Mesendoderm (in vitro differentiated cells): ENCODE results near the gene KCNG3.

Source experiments
- DNase-seq: peaks from one replicate; pipeline ENCODE4 v3.0.0; 2013
- H2AK5ac ChIP-seq: 2 replicates; pipeline ENCODE4 v1.6.1; 2013; ENCODE audit warnings: low read length, inconsistent platforms
- H2BK120ac ChIP-seq: 2 replicates; pipeline ENCODE4 v1.6.1; 2013; ENCODE audit warnings: low read depth, mild to moderate bottlenecking, low read length, moderate library complexity, mixed read lengths
- H2BK15ac ChIP-seq: replicated peaks from 2 replicates; pipeline ENCODE4 v1.6.1; 2013; ENCODE audit warnings: low read depth, mild to moderate bottlenecking, moderate library complexity
- H2BK5ac ChIP-seq: 2 replicates; pipeline ENCODE4 v1.6.1; 2013; ENCODE audit warnings: low read length, inconsistent platforms
- H3K18ac ChIP-seq: 2 replicates; pipeline ENCODE4 v1.6.1; 2013; ENCODE audit warnings: mild to moderate bottlenecking, low read length, mixed read lengths
- H3K23ac ChIP-seq: one replicate; pipeline ENCODE4 v1.6.1; 2013; ENCODE audit warnings: low read length
- H3K27ac ChIP-seq: 2 replicates; pipeline ENCODE4 v1.5.1; 2013; ENCODE audit warnings: low read depth, mild to moderate bottlenecking, inconsistent platforms, low read length, moderate library complexity
- H3K27me3 ChIP-seq: 2 replicates; pipeline ENCODE4 v1.6.1; 2013; ENCODE audit warnings: low read length, control low read depth, mild to moderate bottlenecking, inconsistent platforms; ENCODE audit not compliant: insufficient read depth, poor library complexity
- H3K36me3 ChIP-seq: 2 replicates; pipeline ENCODE4 v1.6.1; 2013; ENCODE audit warnings: low read length, inconsistent platforms; ENCODE audit not compliant: control insufficient read depth, insufficient read depth
- H3K4ac ChIP-seq: one replicate; pipeline ENCODE4 v1.6.1; 2013; ENCODE audit warnings: low read depth, mild to moderate bottlenecking, low read length, moderate library complexity
- H3K4me1 ChIP-seq: 2 replicates; pipeline ENCODE4 v1.6.1; 2013; ENCODE audit warnings: low read depth, low read length, inconsistent platforms; ENCODE audit not compliant: control insufficient read depth
- H3K4me2 ChIP-seq: 2 replicates; pipeline ENCODE4 v1.6.1; 2013; ENCODE audit warnings: low read length
- H3K4me3 ChIP-seq: 2 replicates; pipeline ENCODE4 v1.5.1; 2013; ENCODE audit warnings: mild to moderate bottlenecking, low read length
- H3K56ac ChIP-seq: one replicate; pipeline ENCODE4 v1.6.1; 2013; ENCODE audit warnings: low read length
- H3K79me1 ChIP-seq: 2 replicates; pipeline ENCODE4 v1.6.1; 2013; ENCODE audit warnings: low read length, inconsistent platforms
- H3K79me2 ChIP-seq: 2 replicates; pipeline ENCODE4 v1.6.1; 2013; ENCODE audit warnings: mild to moderate bottlenecking, low read length; ENCODE audit not compliant: control insufficient read depth, insufficient read depth
- H3K9ac ChIP-seq: 2 replicates; pipeline ENCODE4 v1.6.1; 2013; ENCODE audit warnings: low read length, inconsistent platforms
- H4K5ac ChIP-seq: one replicate; pipeline ENCODE4 v1.6.1; 2013; ENCODE audit warnings: low read length
- H4K8ac ChIP-seq: one replicate; pipeline ENCODE4 v1.6.1; 2013; ENCODE audit warnings: low read depth, mild to moderate bottlenecking, control low read depth, low read length, moderate library complexity
- WGBS: extraction: QIAGEN DNeasy Blood & Tissue Kit; methylation state at CpG from one replicate; pipeline ENCODE4 v1.1.7; 2013; ENCODE audit warnings: low lambda C conversion rate, missing lambda C conversion rate; ENCODE audit not compliant: insufficient coverage; ENCODE audit errors: extremely low coverage; 5-methylcytosine and 5-hydroxymethylcytosine counted together

KCNG3 gene

GRCh38 chr2:42457011-42457410 is 36.8 kb downstream of the KCNG3 start:
- no peak overlapping the region for H3K18ac ChIP-seq
- no peak overlapping the region for H4K5ac ChIP-seq
- no peaks in the 10 kb centered on the region for H3K27me3 ChIP-seq
- no peak overlapping the region for H2AK5ac ChIP-seq
- H3K9ac ChIP-seq: no peak overlapping the region
- peak; percentile 65 for DNase-seq
- H3K4ac ChIP-seq: no peak overlapping the region
- no peak overlapping the region for H3K23ac ChIP-seq
- H3K27ac ChIP-seq: no peak overlapping the region
- no peak overlapping the region for H3K56ac ChIP-seq
- no CpG with 5 or more reads among the region's 6 CpGs for WGBS
- H3K79me1 ChIP-seq: peaks cover 3% of the 10 kb centered on the region
- H3K4me3 ChIP-seq: no peak overlapping the region
- no peak overlapping the region for H2BK120ac ChIP-seq
- H4K8ac ChIP-seq: no peak overlapping the region
- no peak overlapping the region for H3K4me2 ChIP-seq
- peaks cover 2% of the 10 kb centered on the region for H3K4me1 ChIP-seq
- peaks cover 8% of the 10 kb centered on the region for H3K79me2 ChIP-seq
- H2BK15ac ChIP-seq: no peak overlapping the region
- H2BK5ac ChIP-seq: no peak overlapping the region
- H3K36me3 ChIP-seq: no peaks in the 10 kb centered on the region

GRCh38 chr2:42456126-42456839 is 37.5 kb downstream of the KCNG3 start:
- Histone ChIP-seq H3K79me2 (peaks cover 6% of the 10 kb centered on the region), H3K79me1 (peaks cover 3% of the 10 kb centered on the region), H3K4me2 (no peak overlapping the region), H3K27ac (no peak overlapping the region), H4K8ac (no peak overlapping the region), H3K4me1 (peaks cover 2% of the 10 kb centered on the region), H2BK5ac (no peak overlapping the region), H2AK5ac (no peak overlapping the region), H3K9ac (no peak overlapping the region), H3K4ac (no peak overlapping the region), H3K23ac (no peak overlapping the region), H2BK15ac (no peak overlapping the region), H2BK120ac (no peak overlapping the region), H3K18ac (no peak overlapping the region), H4K5ac (no peak overlapping the region), H3K56ac (no peak overlapping the region), H3K36me3 (no peaks in the 10 kb centered on the region), H3K4me3 (no peak overlapping the region), H3K27me3 (no peaks in the 10 kb centered on the region)
- DNase-seq: no peak
- WGBS: no CpG with 5 or more reads among the region's 3 CpGs

- no peaks in the 10 kb centered on the region for H3K4me1 ChIP-seq
- H4K8ac ChIP-seq: no peak overlapping the region
- H2BK15ac ChIP-seq: no peak overlapping the region
- no peaks in the 10 kb centered on the region for H3K27me3 ChIP-seq
- peaks cover 3% of the 10 kb centered on the region for H3K79me2 ChIP-seq
- no peaks in the 10 kb centered on the region for H3K36me3 ChIP-seq
- no peak for DNase-seq
- no peak overlapping the region for H2BK120ac ChIP-seq
- no CpG with 5 or more reads among the region's 2 CpGs for whole genome bisulfite sequencing
- peaks cover 2% of the 10 kb centered on the region for H3K79me1 ChIP-seq
- no peak overlapping the region for H3K9ac ChIP-seq
- H3K27ac ChIP-seq: no peak overlapping the region
- no peak overlapping the region for H2BK5ac ChIP-seq
- no peak overlapping the region for H3K56ac ChIP-seq
- H3K4me3 ChIP-seq: no peak overlapping the region
- no peak overlapping the region for H3K18ac ChIP-seq
- no peak overlapping the region for H3K4me2 ChIP-seq
- H3K4ac ChIP-seq: no peak overlapping the region
- no peak overlapping the region for H3K23ac ChIP-seq
- H2AK5ac ChIP-seq: no peak overlapping the region
- H4K5ac ChIP-seq: no peak overlapping the region
Measured at GRCh38 chr2:42452545-42452944, 41.2 kb downstream of the KCNG3 start.

GRCh38 chr2:42450136-42450535 is 43.6 kb downstream of the KCNG3 start:
- Histone ChIP-seq H3K9ac (no peak overlapping the region), H4K5ac (no peak overlapping the region), H3K4me2 (no peak overlapping the region), H3K4me3 (no peak overlapping the region), H3K56ac (no peak overlapping the region), H3K18ac (no peak overlapping the region), H3K23ac (no peak overlapping the region), H2BK120ac (no peak overlapping the region), H3K27ac (no peak overlapping the region), H2BK5ac (no peak overlapping the region), H2BK15ac (no peak overlapping the region), H3K79me1 (peaks cover 2% of the 10 kb centered on the region), H4K8ac (no peak overlapping the region), H3K79me2 (peaks cover 3% of the 10 kb centered on the region), H3K4me1 (no peaks in the 10 kb centered on the region), H2AK5ac (no peak overlapping the region), H3K36me3 (no peaks in the 10 kb centered on the region), H3K4ac (no peak overlapping the region), H3K27me3 (no peaks in the 10 kb centered on the region)
- WGBS: no CpG with 5 or more reads among the region's 2 CpGs
- DNase-seq: no peak

DNA sequence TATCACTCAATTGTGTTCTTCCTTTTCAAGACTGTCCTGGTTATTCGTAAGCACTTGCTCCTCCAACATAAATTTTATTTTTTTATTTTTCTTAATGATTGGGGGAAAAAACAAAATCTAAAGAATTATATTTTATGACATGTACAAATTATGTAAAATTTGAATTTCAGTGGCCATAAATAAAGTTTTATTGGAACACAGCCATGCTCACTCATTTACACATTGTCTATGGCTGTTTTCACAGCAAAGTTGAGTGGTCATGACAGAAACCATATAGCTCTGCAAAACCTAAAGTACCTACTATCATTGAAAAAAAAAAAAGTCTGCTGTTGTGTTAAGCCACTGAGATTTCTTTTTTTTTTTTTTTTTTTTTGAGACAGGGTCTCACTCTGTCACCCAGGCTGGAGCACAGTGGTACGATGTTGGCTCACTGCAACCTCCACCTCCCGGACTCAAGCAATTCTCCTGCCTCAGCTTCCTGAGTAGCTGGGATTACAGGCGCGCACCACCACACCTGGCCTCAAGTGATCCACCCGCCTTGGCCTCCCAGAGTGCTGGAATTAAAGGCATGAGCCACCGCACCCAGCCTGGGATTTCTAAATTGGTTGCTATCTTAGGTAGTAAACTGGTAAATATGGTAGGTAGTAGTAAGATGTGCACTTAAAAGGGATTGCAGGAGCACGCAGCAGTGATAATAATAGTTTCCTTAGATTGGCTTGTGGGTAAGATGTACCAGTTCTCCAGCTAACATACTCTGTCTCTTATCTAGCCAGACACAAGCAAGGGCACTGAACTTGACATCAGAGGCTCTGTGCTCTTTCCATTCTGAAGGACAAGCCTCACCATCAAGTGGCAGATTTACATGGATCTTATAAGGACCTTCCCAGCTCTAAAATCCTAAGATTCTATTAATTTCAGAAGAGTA is 44.4 kb downstream of the KCNG3 start:
- no peak overlapping the region for H4K8ac ChIP-seq
- no peak overlapping the region for H4K5ac ChIP-seq
- no peak for DNase-seq
- no peak overlapping the region for H3K18ac ChIP-seq
- H3K4me1 ChIP-seq: no peaks in the 10 kb centered on the region
- WGBS: no CpG with 5 or more reads among the region's 8 CpGs
- peaks cover 3% of the 10 kb centered on the region for H3K79me2 ChIP-seq
- no peak overlapping the region for H2BK5ac ChIP-seq
- no peaks in the 10 kb centered on the region for H3K27me3 ChIP-seq
- H2AK5ac ChIP-seq: no peak overlapping the region
- no peak overlapping the region for H2BK15ac ChIP-seq
- no peak overlapping the region for H3K9ac ChIP-seq
- H3K4me2 ChIP-seq: no peak overlapping the region
- H3K56ac ChIP-seq: no peak overlapping the region
- H2BK120ac ChIP-seq: no peak overlapping the region
- no peak overlapping the region for H3K4ac ChIP-seq
- H3K36me3 ChIP-seq: no peaks in the 10 kb centered on the region
- peaks cover 2% of the 10 kb centered on the region for H3K79me1 ChIP-seq
- no peak overlapping the region for H3K23ac ChIP-seq
- H3K4me3 ChIP-seq: no peak overlapping the region
- H3K27ac ChIP-seq: no peak overlapping the region
